Measurements from ENCODE around the gene CFAP45. TPM values are rescaled to one million over a fixed set of nuclear protein-coding genes. Genes with fewer than 3 reads are reported as not detected.

The CFAP45 gene
- total and polyA plus RNA-seq, 2 experiments from 2014 or later, result 0.36 TPM; not detected in 1

GRCh38 chr1:159891275-159892157, 8.4 kb downstream of the CFAP45 start:
- Histone ChIP-seq H3K4me2 (no peak overlapping the region), H2AFZ (no peak overlapping the region), H3K4me3 (no peak overlapping the region), H3K79me2 (replicated peaks; ENCODE audit: insufficient read depth) (no peaks in the 10 kb centered on the region), H3K9me2 (ENCODE audit: insufficient read depth) (no peaks in the 10 kb centered on the region), H4K20me1 (replicated peaks; ENCODE audit: insufficient read depth) (no peaks in the 10 kb centered on the region), H3F3A (replicated peaks; ENCODE audit: low read depth) (no peaks in the 10 kb centered on the region), H3K36me3 (ENCODE audit: insufficient read depth) (no peaks in the 10 kb centered on the region; the same call in 1 of the 2 replicates), H3K27ac (ENCODE audit: low read depth) (no peak overlapping the region), H3K27me3 (ENCODE audit: insufficient read depth) (no peaks in the 10 kb centered on the region), H3K4me1 (ENCODE audit: insufficient read depth) (no peaks in the 10 kb centered on the region)
- H3K27ac Mint-ChIP-seq, result no peak overlapping the region
- peaks cover 9% of the 10 kb centered on the region for H3K4me1 Mint-ChIP-seq
- H3K4me3 Mint-ChIP-seq, result no peak overlapping the region
- no peaks in the 10 kb centered on the region for H3K36me3 Mint-ChIP-seq (ENCODE audit: low read depth)
- ATAC-seq, result peak; percentile 96
- TF ChIP-seq, protein P1, sequence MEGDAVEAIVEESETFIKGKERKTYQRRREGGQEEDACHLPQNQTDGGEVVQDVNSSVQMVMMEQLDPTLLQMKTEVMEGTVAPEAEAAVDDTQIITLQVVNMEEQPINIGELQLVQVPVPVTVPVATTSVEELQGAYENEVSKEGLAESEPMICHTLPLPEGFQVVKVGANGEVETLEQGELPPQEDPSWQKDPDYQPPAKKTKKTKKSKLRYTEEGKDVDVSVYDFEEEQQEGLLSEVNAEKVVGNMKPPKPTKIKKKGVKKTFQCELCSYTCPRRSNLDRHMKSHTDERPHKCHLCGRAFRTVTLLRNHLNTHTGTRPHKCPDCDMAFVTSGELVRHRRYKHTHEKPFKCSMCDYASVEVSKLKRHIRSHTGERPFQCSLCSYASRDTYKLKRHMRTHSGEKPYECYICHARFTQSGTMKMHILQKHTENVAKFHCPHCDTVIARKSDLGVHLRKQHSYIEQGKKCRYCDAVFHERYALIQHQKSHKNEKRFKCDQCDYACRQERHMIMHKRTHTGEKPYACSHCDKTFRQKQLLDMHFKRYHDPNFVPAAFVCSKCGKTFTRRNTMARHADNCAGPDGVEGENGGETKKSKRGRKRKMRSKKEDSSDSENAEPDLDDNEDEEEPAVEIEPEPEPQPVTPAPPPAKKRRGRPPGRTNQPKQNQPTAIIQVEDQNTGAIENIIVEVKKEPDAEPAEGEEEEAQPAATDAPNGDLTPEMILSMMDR (conservative IDR thresholded peaks at IDR 0.05; ENCODE audit: low read depth in 2 of 2), result peak; percentile 94 to 100
- TF ChIP-seq REST (IDR thresholded peaks at IDR 0.05; ENCODE audit: unreplicated experiment), result no peak
- DNase-seq (ENCODE audit: low spot score), result peak; percentile 87
- peaks cover 2% of the 10 kb centered on the region for H3K27me3 Mint-ChIP-seq (ENCODE audit: insufficient read depth, low read depth, poor library complexity)
- no peaks in the 10 kb centered on the region; the same call in 2 of the 3 replicates for H3K9me3 Mint-ChIP-seq

GRCh38 chr1:159890390-159890789, 9.6 kb downstream of the CFAP45 start:
- Histone ChIP-seq H3K4me3 (no peak overlapping the region), H4K20me1 (replicated peaks; ENCODE audit: insufficient read depth) (no peaks in the 10 kb centered on the region), H2AFZ (peak overlapping the region; percentile 80; the same call in 1 of the 2 replicates), H3K27ac (ENCODE audit: low read depth) (no peak overlapping the region), H3F3A (replicated peaks; ENCODE audit: low read depth) (no peaks in the 10 kb centered on the region), H3K27me3 (ENCODE audit: insufficient read depth) (no peaks in the 10 kb centered on the region), H3K9me2 (ENCODE audit: insufficient read depth) (no peaks in the 10 kb centered on the region), H3K79me2 (replicated peaks; ENCODE audit: insufficient read depth) (no peaks in the 10 kb centered on the region), H3K4me1 (ENCODE audit: insufficient read depth) (no peaks in the 10 kb centered on the region), H3K4me2 (no peak overlapping the region), H3K36me3 (ENCODE audit: insufficient read depth) (no peaks in the 10 kb centered on the region; the same call in 1 of the 2 replicates)
- ATAC-seq (no peak), DNase-seq (ENCODE audit: low spot score) (no peak)
- peaks cover 2% of the 10 kb centered on the region for H3K27me3 Mint-ChIP-seq (ENCODE audit: insufficient read depth, low read depth, poor library complexity)
- H3K4me3 Mint-ChIP-seq, result no peak overlapping the region
- H3K36me3 Mint-ChIP-seq (ENCODE audit: low read depth), result no peaks in the 10 kb centered on the region
- no peaks in the 10 kb centered on the region; the same call in 2 of the 3 replicates for H3K9me3 Mint-ChIP-seq
- peaks cover 9% of the 10 kb centered on the region for H3K4me1 Mint-ChIP-seq
- H3K27ac Mint-ChIP-seq, result no peak overlapping the region
- TF ChIP-seq EZH2 (IDR thresholded peaks at IDR 0.05; ENCODE audit: low read depth, unreplicated experiment) (no peak), JUNB (IDR thresholded peaks at IDR 0.05; ENCODE audit: unreplicated experiment) (no peak), ZNF331 (CRISPR knock-in tag; IDR thresholded peaks at IDR 0.05; ENCODE audit: low read depth) (no peak), CREB1 (CRISPR knock-in tag; IDR thresholded peaks at IDR 0.05; ENCODE audit: low read depth) (no peak), STAT1 (IDR thresholded peaks at IDR 0.05; ENCODE audit: unreplicated experiment) (no peak), REST (IDR thresholded peaks at IDR 0.05; ENCODE audit: unreplicated experiment) (no peak), POLR2AphosphoS5 (IDR thresholded peaks at IDR 0.05; ENCODE audit: low read depth) (no peak)
- TF ChIP-seq, protein P1 (conservative IDR thresholded peaks at IDR 0.05; ENCODE audit: low read depth in 2 of 2), result no peak
- TF ChIP-seq, protein P2, sequence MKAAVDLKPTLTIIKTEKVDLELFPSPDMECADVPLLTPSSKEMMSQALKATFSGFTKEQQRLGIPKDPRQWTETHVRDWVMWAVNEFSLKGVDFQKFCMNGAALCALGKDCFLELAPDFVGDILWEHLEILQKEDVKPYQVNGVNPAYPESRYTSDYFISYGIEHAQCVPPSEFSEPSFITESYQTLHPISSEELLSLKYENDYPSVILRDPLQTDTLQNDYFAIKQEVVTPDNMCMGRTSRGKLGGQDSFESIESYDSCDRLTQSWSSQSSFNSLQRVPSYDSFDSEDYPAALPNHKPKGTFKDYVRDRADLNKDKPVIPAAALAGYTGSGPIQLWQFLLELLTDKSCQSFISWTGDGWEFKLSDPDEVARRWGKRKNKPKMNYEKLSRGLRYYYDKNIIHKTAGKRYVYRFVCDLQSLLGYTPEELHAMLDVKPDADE (IDR thresholded peaks at IDR 0.05), result no peak

All from GM23338 (cell line).